ENCODE results near the gene CCDC201. TPM values are rescaled to one million over a fixed set of nuclear protein-coding genes. Genes with fewer than 3 reads are reported as not detected.

Gene CCDC201
- total and polyA plus RNA-seq, 8 donors = 0.04 TPM; not detected in 7

GRCh38 chr7:45909561-45909960 is 36.7 kb upstream of the CCDC201 start:
- H3K9me3 ChIP-seq = no peaks in the 10 kb centered on the region
- ATAC-seq = no peak
- no peak for TF ChIP-seq CTCF (IDR thresholded peaks at IDR 0.05)
- H3K4me1 ChIP-seq = no peaks in the 10 kb centered on the region
- H3K27me3 ChIP-seq = no peaks in the 10 kb centered on the region
- no peak for DNase-seq
- intact Hi-C loops (cut with DNase I) = no loop called here
- no peak overlapping the region for H3K4me3 ChIP-seq
- H3K27ac ChIP-seq = no peak overlapping the region
- H3K36me3 ChIP-seq = no peaks in the 10 kb centered on the region

GRCh38 chr7:45902820-45903219 is 29.9 kb upstream of the CCDC201 start:
- intact Hi-C loops (cut with DNase I) = no loop called here
- H3K4me3 ChIP-seq = no peak overlapping the region
- DNase-seq = no peak
- H3K27me3 ChIP-seq = no peaks in the 10 kb centered on the region
- ATAC-seq = no peak
- H3K27ac ChIP-seq = no peak overlapping the region
- TF ChIP-seq CTCF (IDR thresholded peaks at IDR 0.05) = no peak
- H3K36me3 ChIP-seq = no peaks in the 10 kb centered on the region
- peaks cover 0 to 3% of the 10 kb centered on the region in 2 donors for H3K9me3 ChIP-seq
- H3K4me1 ChIP-seq = no peaks in the 10 kb centered on the region

GRCh38 chr7:45901566-45901965 is 28.7 kb upstream of the CCDC201 start:
- H3K36me3 ChIP-seq = no peaks in the 10 kb centered on the region
- peaks cover 0 to 3% of the 10 kb centered on the region in 2 donors for H3K9me3 ChIP-seq
- intact Hi-C loops (cut with DNase I) = no loop called here
- DNase-seq (no peak), ATAC-seq (no peak)
- no peaks in the 10 kb centered on the region for H3K4me1 ChIP-seq
- no peak for TF ChIP-seq CTCF (IDR thresholded peaks at IDR 0.05)
- no peak overlapping the region for H3K27ac ChIP-seq
- H3K4me3 ChIP-seq = no peak overlapping the region
- no peaks in the 10 kb centered on the region for H3K27me3 ChIP-seq

GRCh38 chr7:45898222-45898621 is 25.3 kb upstream of the CCDC201 start:
- ATAC-seq (no peak), DNase-seq (no peak)
- intact Hi-C loops (cut with DNase I) = no loop called here
- Histone ChIP-seq H3K4me1 (no peaks in the 10 kb centered on the region), H3K9me3 (peaks cover 0 to under 1% of the 10 kb centered on the region in 2 donors), H3K36me3 (no peaks in the 10 kb centered on the region), H3K27me3 (peaks cover 0 to 30% of the 10 kb centered on the region in 2 donors), H3K4me3 (no peak overlapping the region), H3K27ac (no peak overlapping the region)
- no peak for TF ChIP-seq CTCF (IDR thresholded peaks at IDR 0.05)

- no peak for ATAC-seq
- Histone ChIP-seq H3K27ac (no peak overlapping the region), H3K4me1 (no peaks in the 10 kb centered on the region), H3K9me3 (no peaks in the 10 kb centered on the region), H3K36me3 (no peaks in the 10 kb centered on the region), H3K4me3 (no peak overlapping the region), H3K27me3 (peaks cover 0 to 31% of the 10 kb centered on the region in 2 donors)
- intact Hi-C loops (cut with DNase I) = no loop called here
- DNase-seq = no peak
- TF ChIP-seq CTCF (IDR thresholded peaks at IDR 0.05) = no peak
Observed at GRCh38 chr7:45897042-45897690, 24.3 kb upstream of the CCDC201 start.

Measured in left lung (tissue), 10 donors.